Activated CD4-positive, alpha-beta T cell treated with anti-CD3 and anti-CD28 coated beads, Interleukin-2, amount 50 U/mL, for 24 hours (primary cell): ENCODE data around the gene MYOC.
"Not testable (repeated sequence)": the region's sequence is repeated elsewhere in the genome, so short reads cannot be mapped to it uniquely, and the experiment has no call there.

Experiments used
- DNase-seq, 2 donors: peaks; one replicate each; pipeline ENCODE4 v3.0.0-alpha.2; 2020; ENCODE audit warnings: low read depth in 1 of 2, low spot score in 1 of 2

Gene MYOC

GRCh38 chr1:171652234-171652822 is at the start of gene MYOC:
Gene MYOC (minus strand): TSS chr1:171652688. CDS start chr1:171652611, 77 bp downstream.
- no peak for DNase-seq

GRCh38 chr1:171699531-171699930 is 47.0 kb upstream of the MYOC start:
- no peak for DNase-seq

- not testable (repeated sequence) for DNase-seq
These were observed 43.3 kb upstream of the MYOC start for GRCh38 chr1:171695772-171696171.

GRCh38 chr1:171693541-171693940 is 41.1 kb upstream of the MYOC start:
- DNase-seq: not testable (repeated sequence)

- no peak for DNase-seq
These were observed 31.4 kb upstream of the MYOC start for GRCh38 chr1:171683870-171684269.

GRCh38 chr1:171680339-171680738 is 27.9 kb upstream of the MYOC start:
- DNase-seq: no peak

- DNase-seq: no peak
These were observed 24.3 kb upstream of the MYOC start for GRCh38 chr1:171676823-171677222.

- no peak for DNase-seq
These were observed 22.2 kb upstream of the MYOC start for GRCh38 chr1:171674431-171675405.

GRCh38 chr1:171670739-171671138 is 18.3 kb upstream of the MYOC start:
- no peak for DNase-seq

GRCh38 chr1:171668372-171668771 is 15.9 kb upstream of the MYOC start:
- DNase-seq: no peak

- no peak for DNase-seq
These were observed 13.8 kb upstream of the MYOC start for GRCh38 chr1:171666114-171666769.

GRCh38 chr1:171664976-171665375 is 12.5 kb upstream of the MYOC start:
- no peak for DNase-seq

GRCh38 chr1:171663854-171664575 is 11.5 kb upstream of the MYOC start:
- DNase-seq: no peak

- DNase-seq: no peak
These were observed 10.8 kb upstream of the MYOC start for GRCh38 chr1:171663036-171663853.

- no peak for DNase-seq
These were observed 8.7 kb upstream of the MYOC start for GRCh38 chr1:171661076-171661650.

GRCh38 chr1:171656206-171656605 is 3.7 kb upstream of the MYOC start:
- not testable (repeated sequence) for DNase-seq

- no peak for DNase-seq
These were observed 3.2 kb upstream of the MYOC start for GRCh38 chr1:171655746-171656116.

GRCh38 chr1:171654942-171655745 is 2.7 kb upstream of the MYOC start:
- peak; percentile 51 to 55 for DNase-seq
